GM23338 (cell line): ENCODE data around the gene CD302. TPM values are rescaled to one million over a fixed set of nuclear protein-coding genes. Genes with fewer than 3 reads are reported as not detected.

ENCODE experiments used
- ATAC-seq: fragments of 200-7000 bp; cut with Tn5 transposase; 3 replicates; pipeline ENCODE4 v1.9.1; 2020
- DNase-seq: peaks from one replicate; pipeline ENCODE4 v3.0.0-alpha.2; 2015; ENCODE audit warnings: low spot score
- H2AFZ ChIP-seq: fragments of 200-600 bp; sonication (generic); 2 replicates; pipeline ENCODE4 v1.8.0; 2016; ENCODE audit warnings: antibody characterized with exemption, mild to moderate bottlenecking, moderate library complexity
- H3F3A ChIP-seq: fragments of 200-600 bp; sonication (generic); replicated peaks from 2 replicates; pipeline ENCODE4 v1.8.0; 2017; ENCODE audit warnings: antibody characterized with exemption, mixed run types, low read depth
- H3K27ac ChIP-seq: fragments of 200-600 bp; sonication (generic); 2 replicates; pipeline ENCODE4 v1.6.1; 2016; ENCODE audit warnings: low read depth
- H3K27me3 ChIP-seq: fragments of 200-600 bp; sonication (generic); 2 replicates; pipeline ENCODE4 v1.8.0; 2016; ENCODE audit warnings: mild to moderate bottlenecking, mixed run types, moderate library complexity; ENCODE audit not compliant: insufficient read depth
- H3K36me3 ChIP-seq: fragments of 200-600 bp; sonication (generic); 2 replicates; pipeline ENCODE4 v1.8.0; 2016; ENCODE audit warnings: mild to moderate bottlenecking; ENCODE audit not compliant: insufficient read depth
- H3K4me1 ChIP-seq: fragments of 200-600 bp; sonication (generic); 2 replicates; pipeline ENCODE4 v1.8.0; 2016; ENCODE audit warnings: mild to moderate bottlenecking, moderate library complexity; ENCODE audit not compliant: insufficient read depth
- H3K4me2 ChIP-seq: fragments of 200-600 bp; sonication (generic); 2 replicates; pipeline ENCODE4 v1.7.1; 2017; ENCODE audit warnings: mixed run types
- H3K4me3 ChIP-seq: fragments of 200-600 bp; sonication (generic); 2 replicates; pipeline ENCODE4 v1.6.1; 2016; ENCODE audit warnings: mixed run types
- H3K79me2 ChIP-seq: fragments of 200-600 bp; sonication (generic); replicated peaks from 2 replicates; pipeline ENCODE4 v1.8.0; 2017; ENCODE audit warnings: mild to moderate bottlenecking; ENCODE audit not compliant: insufficient read depth
- H3K9me2 ChIP-seq: fragments of 200-600 bp; sonication (generic); 2 replicates; pipeline ENCODE4 v1.8.0; 2017; ENCODE audit not compliant: insufficient read depth
- H4K20me1 ChIP-seq: fragments of 200-600 bp; sonication (generic); replicated peaks from 2 replicates; pipeline ENCODE4 v1.8.0; 2017; ENCODE audit warnings: mild to moderate bottlenecking; ENCODE audit not compliant: insufficient read depth
- H3K27ac Mint-ChIP-seq: 2 replicates; pipeline ENCODE4 v1.8.0; 2020; ENCODE audit warnings: inconsistent platforms, mild to moderate bottlenecking, moderate library complexity, mixed read lengths
- H3K27me3 Mint-ChIP-seq: 3 replicates; pipeline ENCODE4 v1.8.0; 2022; ENCODE audit warnings: low read depth, mild to moderate bottlenecking, moderate library complexity, mixed read lengths, inconsistent platforms; ENCODE audit not compliant: insufficient read depth, poor library complexity
- H3K36me3 Mint-ChIP-seq: 3 replicates; pipeline ENCODE4 v1.8.0; 2021; ENCODE audit warnings: low read depth, mild to moderate bottlenecking, inconsistent platforms, moderate library complexity, mixed read lengths
- H3K4me1 Mint-ChIP-seq: 3 replicates; pipeline ENCODE4 v1.8.0; 2020; ENCODE audit warnings: mild to moderate bottlenecking, inconsistent platforms, mixed read lengths
- H3K4me3 Mint-ChIP-seq: 3 replicates; pipeline ENCODE4 v1.8.0; 2021; ENCODE audit warnings: moderate library complexity, mild to moderate bottlenecking, inconsistent platforms, mixed read lengths
- H3K9me3 Mint-ChIP-seq: 3 replicates; pipeline ENCODE4 v1.8.0; 2020; ENCODE audit warnings: moderate library complexity, mild to moderate bottlenecking, inconsistent platforms, mixed read lengths
- CREB1 ChIP-seq: fragments of 250-450 bp; sonication (Bioruptor Pico); IDR thresholded peaks from 2 replicates; pipeline ENCODE4 v1.5.0; 2020; ENCODE audit warnings: low read depth, mild to moderate bottlenecking, moderate library complexity
- EZH2 ChIP-seq: fragments of 200-600 bp; sonication (generic); IDR thresholded peaks from one replicate; pipeline ENCODE4 v1.8.0; 2017; ENCODE audit warnings: antibody characterized with exemption, mild to moderate bottlenecking, low read depth; ENCODE audit not compliant: unreplicated experiment
- EZH2phosphoT487 ChIP-seq: fragments of 200-600 bp; sonication (generic); IDR thresholded peaks from one replicate; pipeline ENCODE4 v1.8.1; 2018; ENCODE audit warnings: antibody characterized with exemption; ENCODE audit not compliant: unreplicated experiment
- JUNB ChIP-seq: IDR thresholded peaks from one replicate; pipeline ENCODE4 v1.6.1; 2016; ENCODE audit warnings: antibody characterized with exemption; ENCODE audit not compliant: unreplicated experiment
- NANOG ChIP-seq: IDR thresholded peaks from 2 replicates; pipeline ENCODE4 v1.6.1; 2016; ENCODE audit warnings: antibody characterized with exemption, borderline replicate concordance
- POLR2AphosphoS5 ChIP-seq: IDR thresholded peaks from 2 replicates; pipeline ENCODE4 v1.6.1; 2016; ENCODE audit warnings: antibody characterized with exemption, low read depth
- STAT1 ChIP-seq: IDR thresholded peaks from one replicate; pipeline ENCODE4 v1.6.1; 2016; ENCODE audit warnings: antibody characterized with exemption; ENCODE audit not compliant: unreplicated experiment
- ZNF114 ChIP-seq: fragments of 250-450 bp; sonication (Bioruptor Pico); IDR thresholded peaks from 2 replicates; pipeline ENCODE4 v1.5.0; 2020; ENCODE audit warnings: mild to moderate bottlenecking, moderate library complexity
- long read RNA-seq: library from polyadenylated mRNA; unstranded; transcript quantifications from one replicate; pipeline ENCODE4 v2.0.0, GENCODE V29; 2020; ENCODE audit not compliant: unreplicated experiment
- polyA plus RNA-seq: library from polyadenylated mRNA; unstranded; fragments of >200 nt; fragmentation: Nextera tagmentation; extraction: Ambion mirVana; gene quantifications from 2 replicates; pipeline ENCODE4 v1.2.1, GENCODE V29; 2016
- total RNA-seq: library from RNA; depleted of rRNA; stranded (reverse); fragments of >200 nt; shearing (Covaris generic); gene quantifications from 2 replicates; pipeline ENCODE4 v1.2.3, GENCODE V29; 2014; rRNA removed
- TF ChIP-seq, protein P1 (sequence below): IDR thresholded peaks from one replicate; pipeline ENCODE4 v1.6.1; 2018; ENCODE audit warnings: antibody characterized with exemption; ENCODE audit not compliant: unreplicated experiment
- TF ChIP-seq, protein P2 (sequence below): fragments of 250-450 bp; sonication (Bioruptor Pico); IDR thresholded peaks from 2 replicates; pipeline ENCODE4 v1.5.0; 2020; ENCODE audit warnings: mild to moderate bottlenecking, moderate library complexity

Gene CD302
- 1.9 and 2.4 TPM in 2 replicates for total RNA-seq
- polyA plus RNA-seq, result 1.4 and 1.6 TPM in 2 replicates
- long read RNA-seq, partial matches to known transcripts, result 0 of 1 reads
- long read RNA-seq, other reads (novel, unspliced or antisense), result 1 of 1 reads

GRCh38 chr2:159797543-159798375 lies at the start of gene CD302:
TSS of gene CD302 (minus strand) at chr2:159798208. CDS start at chr2:159798198, 10 bp downstream.
- Mint-ChIP-seq H3K9me3 (no peaks in the 10 kb centered on the region; the same call in 2 of the 3 replicates), H3K36me3 (no peaks in the 10 kb centered on the region), H3K27ac (no peak within 1 kb of the TSS), H3K4me3 (peak within 1 kb of the TSS; percentile 82), H3K4me1 (peaks cover 20% of the 10 kb centered on the region), H3K27me3 (peaks cover 27% of the 10 kb centered on the region)
- H3K36me3 ChIP-seq, result no peaks in the 10 kb centered on the region
- H3K4me3 ChIP-seq, result peak within 1 kb of the TSS; percentile 87
- ATAC-seq (peak; percentile 97), DNase-seq (peak; percentile 74)
- H3K27ac ChIP-seq, result no peak within 1 kb of the TSS
- no peaks in the 10 kb centered on the region for H3K79me2 ChIP-seq
- H3K9me2 ChIP-seq, result no peaks in the 10 kb centered on the region
- peaks cover 40% of the 10 kb centered on the region for H3K27me3 ChIP-seq
- no peaks in the 10 kb centered on the region for H3F3A ChIP-seq
- no peaks in the 10 kb centered on the region for H4K20me1 ChIP-seq
- peak within 1 kb of the TSS; percentile 100 for H2AFZ ChIP-seq
- TF ChIP-seq POLR2AphosphoS5 (no peak), CREB1 (0 out of 2 replicates have a peak, but pooled peaks have one; percentile 35), STAT1 (no peak), EZH2 (peak; percentile 16), NANOG (no peak), ZNF114 (CRISPR knock-in tag) (no peak), JUNB (no peak), EZH2phosphoT487 (no peak)
- TF ChIP-seq, protein P1, sequence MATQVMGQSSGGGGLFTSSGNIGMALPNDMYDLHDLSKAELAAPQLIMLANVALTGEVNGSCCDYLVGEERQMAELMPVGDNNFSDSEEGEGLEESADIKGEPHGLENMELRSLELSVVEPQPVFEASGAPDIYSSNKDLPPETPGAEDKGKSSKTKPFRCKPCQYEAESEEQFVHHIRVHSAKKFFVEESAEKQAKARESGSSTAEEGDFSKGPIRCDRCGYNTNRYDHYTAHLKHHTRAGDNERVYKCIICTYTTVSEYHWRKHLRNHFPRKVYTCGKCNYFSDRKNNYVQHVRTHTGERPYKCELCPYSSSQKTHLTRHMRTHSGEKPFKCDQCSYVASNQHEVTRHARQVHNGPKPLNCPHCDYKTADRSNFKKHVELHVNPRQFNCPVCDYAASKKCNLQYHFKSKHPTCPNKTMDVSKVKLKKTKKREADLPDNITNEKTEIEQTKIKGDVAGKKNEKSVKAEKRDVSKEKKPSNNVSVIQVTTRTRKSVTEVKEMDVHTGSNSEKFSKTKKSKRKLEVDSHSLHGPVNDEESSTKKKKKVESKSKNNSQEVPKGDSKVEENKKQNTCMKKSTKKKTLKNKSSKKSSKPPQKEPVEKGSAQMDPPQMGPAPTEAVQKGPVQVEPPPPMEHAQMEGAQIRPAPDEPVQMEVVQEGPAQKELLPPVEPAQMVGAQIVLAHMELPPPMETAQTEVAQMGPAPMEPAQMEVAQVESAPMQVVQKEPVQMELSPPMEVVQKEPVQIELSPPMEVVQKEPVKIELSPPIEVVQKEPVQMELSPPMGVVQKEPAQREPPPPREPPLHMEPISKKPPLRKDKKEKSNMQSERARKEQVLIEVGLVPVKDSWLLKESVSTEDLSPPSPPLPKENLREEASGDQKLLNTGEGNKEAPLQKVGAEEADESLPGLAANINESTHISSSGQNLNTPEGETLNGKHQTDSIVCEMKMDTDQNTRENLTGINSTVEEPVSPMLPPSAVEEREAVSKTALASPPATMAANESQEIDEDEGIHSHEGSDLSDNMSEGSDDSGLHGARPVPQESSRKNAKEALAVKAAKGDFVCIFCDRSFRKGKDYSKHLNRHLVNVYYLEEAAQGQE, result no peak
- TF ChIP-seq, protein P2, sequence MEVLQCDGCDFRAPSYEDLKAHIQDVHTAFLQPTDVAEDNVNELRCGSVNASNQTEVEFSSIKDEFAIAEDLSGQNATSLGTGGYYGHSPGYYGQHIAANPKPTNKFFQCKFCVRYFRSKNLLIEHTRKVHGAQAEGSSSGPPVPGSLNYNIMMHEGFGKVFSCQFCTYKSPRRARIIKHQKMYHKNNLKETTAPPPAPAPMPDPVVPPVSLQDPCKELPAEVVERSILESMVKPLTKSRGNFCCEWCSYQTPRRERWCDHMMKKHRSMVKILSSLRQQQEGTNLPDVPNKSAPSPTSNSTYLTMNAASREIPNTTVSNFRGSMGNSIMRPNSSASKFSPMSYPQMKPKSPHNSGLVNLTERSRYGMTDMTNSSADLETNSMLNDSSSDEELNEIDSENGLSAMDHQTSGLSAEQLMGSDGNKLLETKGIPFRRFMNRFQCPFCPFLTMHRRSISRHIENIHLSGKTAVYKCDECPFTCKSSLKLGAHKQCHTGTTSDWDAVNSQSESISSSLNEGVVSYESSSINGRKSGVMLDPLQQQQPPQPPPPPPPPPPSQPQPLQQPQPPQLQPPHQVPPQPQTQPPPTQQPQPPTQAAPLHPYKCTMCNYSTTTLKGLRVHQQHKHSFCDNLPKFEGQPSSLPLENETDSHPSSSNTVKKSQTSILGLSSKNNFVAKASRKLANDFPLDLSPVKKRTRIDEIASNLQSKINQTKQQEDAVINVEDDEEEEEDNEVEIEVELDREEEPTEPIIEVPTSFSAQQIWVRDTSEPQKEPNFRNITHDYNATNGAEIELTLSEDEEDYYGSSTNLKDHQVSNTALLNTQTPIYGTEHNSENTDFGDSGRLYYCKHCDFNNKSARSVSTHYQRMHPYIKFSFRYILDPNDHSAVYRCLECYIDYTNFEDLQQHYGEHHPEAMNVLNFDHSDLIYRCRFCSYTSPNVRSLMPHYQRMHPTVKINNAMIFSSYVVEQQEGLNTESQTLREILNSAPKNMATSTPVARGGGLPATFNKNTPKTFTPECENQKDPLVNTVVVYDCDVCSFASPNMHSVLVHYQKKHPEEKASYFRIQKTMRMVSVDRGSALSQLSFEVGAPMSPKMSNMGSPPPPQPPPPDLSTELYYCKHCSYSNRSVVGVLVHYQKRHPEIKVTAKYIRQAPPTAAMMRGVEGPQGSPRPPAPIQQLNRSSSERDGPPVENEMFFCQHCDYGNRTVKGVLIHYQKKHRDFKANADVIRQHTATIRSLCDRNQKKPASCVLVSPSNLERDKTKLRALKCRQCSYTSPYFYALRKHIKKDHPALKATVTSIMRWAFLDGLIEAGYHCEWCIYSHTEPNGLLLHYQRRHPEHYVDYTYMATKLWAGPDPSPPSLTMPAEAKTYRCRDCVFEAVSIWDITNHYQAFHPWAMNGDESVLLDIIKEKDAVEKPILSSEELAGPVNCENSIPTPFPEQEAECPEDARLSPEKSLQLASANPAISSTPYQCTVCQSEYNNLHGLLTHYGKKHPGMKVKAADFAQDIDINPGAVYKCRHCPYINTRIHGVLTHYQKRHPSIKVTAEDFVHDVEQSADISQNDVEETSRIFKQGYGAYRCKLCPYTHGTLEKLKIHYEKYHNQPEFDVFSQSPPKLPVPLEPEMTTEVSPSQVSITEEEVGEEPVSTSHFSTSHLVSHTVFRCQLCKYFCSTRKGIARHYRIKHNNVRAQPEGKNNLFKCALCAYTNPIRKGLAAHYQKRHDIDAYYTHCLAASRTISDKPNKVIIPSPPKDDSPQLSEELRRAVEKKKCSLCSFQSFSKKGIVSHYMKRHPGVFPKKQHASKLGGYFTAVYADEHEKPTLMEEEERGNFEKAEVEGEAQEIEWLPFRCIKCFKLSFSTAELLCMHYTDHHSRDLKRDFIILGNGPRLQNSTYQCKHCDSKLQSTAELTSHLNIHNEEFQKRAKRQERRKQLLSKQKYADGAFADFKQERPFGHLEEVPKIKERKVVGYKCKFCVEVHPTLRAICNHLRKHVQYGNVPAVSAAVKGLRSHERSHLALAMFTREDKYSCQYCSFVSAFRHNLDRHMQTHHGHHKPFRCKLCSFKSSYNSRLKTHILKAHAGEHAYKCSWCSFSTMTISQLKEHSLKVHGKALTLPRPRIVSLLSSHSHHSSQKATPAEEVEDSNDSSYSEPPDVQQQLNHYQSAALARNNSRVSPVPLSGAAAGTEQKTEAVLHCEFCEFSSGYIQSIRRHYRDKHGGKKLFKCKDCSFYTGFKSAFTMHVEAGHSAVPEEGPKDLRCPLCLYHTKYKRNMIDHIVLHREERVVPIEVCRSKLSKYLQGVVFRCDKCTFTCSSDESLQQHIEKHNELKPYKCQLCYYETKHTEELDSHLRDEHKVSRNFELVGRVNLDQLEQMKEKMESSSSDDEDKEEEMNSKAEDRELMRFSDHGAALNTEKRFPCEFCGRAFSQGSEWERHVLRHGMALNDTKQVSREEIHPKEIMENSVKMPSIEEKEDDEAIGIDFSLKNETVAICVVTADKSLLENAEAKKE (CRISPR knock-in tag), result no peak
- peak within 1 kb of the TSS; percentile 92 for H3K4me2 ChIP-seq
- H3K4me1 ChIP-seq, result peaks cover 10% of the 10 kb centered on the region
